Stimulated activated CD4-positive, alpha-beta T cell treated with anti-CD3 and anti-CD28 coated beads, Interleukin-15, amount 100 ng/mL, for 48 hours (primary cell): Measurements from ENCODE around the gene WNK2.
"Not testable (repeated sequence)": the region's sequence is repeated elsewhere in the genome, so short reads cannot be mapped to it uniquely, and the experiment has no call there.

ENCODE experiments used
- DNase-seq, 2 donors: peaks; one replicate each; pipeline ENCODE4 v3.0.0-alpha.2; 2020; ENCODE audit warnings: low read depth in 2 of 2

WNK2 gene

GRCh38 chr9:93366486-93366885 lies 182.5 kb downstream of the WNK2 start:
- not testable (repeated sequence) for DNase-seq

GRCh38 chr9:93368437-93368836 lies 184.5 kb downstream of the WNK2 start:
- DNase-seq, result no peak

GRCh38 chr9:93369686-93370085 lies 185.7 kb downstream of the WNK2 start:
- DNase-seq, result no peak
